ENCODE measurements around the gene HOXA5.

Gene HOXA5

GRCh38 chr7:27116962-27117886 is 26.3 kb downstream of the HOXA5 start:
- Histone ChIP-seq H3K79me2 (ENCODE audit: insufficient read depth, low read depth) (no peaks in the 10 kb centered on the region), H3K27me3 (ENCODE audit: insufficient read depth, low read depth) (no peaks in the 10 kb centered on the region), H3K36me3 (ENCODE audit: insufficient read depth) (no peaks in the 10 kb centered on the region), H3K27ac (no peak overlapping the region), H3K4me1 (ENCODE audit: low read depth, poor library complexity, severe bottlenecking) (no peaks in the 10 kb centered on the region), H4K20me1 (ENCODE audit: insufficient read depth) (no peaks in the 10 kb centered on the region), H3K9ac (no peak overlapping the region), H2AFZ (ENCODE audit: low read depth) (no peak overlapping the region), H3K4me3 (IDR thresholded peaks at IDR 0.05; ENCODE audit: insufficient read depth, low read depth, low read length) (no peak overlapping the region), H3K4me2 (no peak overlapping the region)
- TF ChIP-seq CTCF (conservative IDR thresholded peaks at IDR 0.05; ENCODE audit: low read depth, low read length): no peak

GRCh38 chr7:27116031-27116961 is 27.2 kb downstream of the HOXA5 start:
- H3K27ac ChIP-seq: no peak overlapping the region
- no peaks in the 10 kb centered on the region for H3K36me3 ChIP-seq (ENCODE audit: insufficient read depth)
- no peak overlapping the region for H2AFZ ChIP-seq (ENCODE audit: low read depth)
- H3K4me3 ChIP-seq (IDR thresholded peaks at IDR 0.05; ENCODE audit: insufficient read depth, low read depth, low read length): no peak overlapping the region
- H3K27me3 ChIP-seq (ENCODE audit: insufficient read depth, low read depth): no peaks in the 10 kb centered on the region
- no peak overlapping the region for H3K9ac ChIP-seq
- no peak overlapping the region for H3K4me2 ChIP-seq
- no peaks in the 10 kb centered on the region for H3K79me2 ChIP-seq (ENCODE audit: insufficient read depth, low read depth)
- TF ChIP-seq CTCF (conservative IDR thresholded peaks at IDR 0.05; ENCODE audit: low read depth, low read length): no peak
- no peaks in the 10 kb centered on the region for H4K20me1 ChIP-seq (ENCODE audit: insufficient read depth)
- H3K4me1 ChIP-seq (ENCODE audit: low read depth, poor library complexity, severe bottlenecking): no peaks in the 10 kb centered on the region

GRCh38 chr7:27115221-27116026 is 28.1 kb downstream of the HOXA5 start:
- Histone ChIP-seq H3K9ac (no peak overlapping the region), H3K4me2 (no peak overlapping the region), H3K27ac (no peak overlapping the region), H3K36me3 (ENCODE audit: insufficient read depth) (no peaks in the 10 kb centered on the region), H4K20me1 (ENCODE audit: insufficient read depth) (no peaks in the 10 kb centered on the region), H2AFZ (ENCODE audit: low read depth) (no peak overlapping the region), H3K79me2 (ENCODE audit: insufficient read depth, low read depth) (no peaks in the 10 kb centered on the region), H3K4me3 (IDR thresholded peaks at IDR 0.05; ENCODE audit: insufficient read depth, low read depth, low read length) (no peak overlapping the region), H3K27me3 (ENCODE audit: insufficient read depth, low read depth) (no peaks in the 10 kb centered on the region), H3K4me1 (ENCODE audit: low read depth, poor library complexity, severe bottlenecking) (no peaks in the 10 kb centered on the region)
- no peak for TF ChIP-seq CTCF (conservative IDR thresholded peaks at IDR 0.05; ENCODE audit: low read depth, low read length)

GRCh38 chr7:27114881-27115220 is 28.6 kb downstream of the HOXA5 start:
- Histone ChIP-seq H2AFZ (ENCODE audit: low read depth) (no peak overlapping the region), H3K4me2 (no peak overlapping the region), H4K20me1 (ENCODE audit: insufficient read depth) (no peaks in the 10 kb centered on the region), H3K4me1 (ENCODE audit: low read depth, poor library complexity, severe bottlenecking) (no peaks in the 10 kb centered on the region), H3K27me3 (ENCODE audit: insufficient read depth, low read depth) (no peaks in the 10 kb centered on the region), H3K36me3 (ENCODE audit: insufficient read depth) (no peaks in the 10 kb centered on the region), H3K9ac (no peak overlapping the region), H3K79me2 (ENCODE audit: insufficient read depth, low read depth) (no peaks in the 10 kb centered on the region), H3K4me3 (IDR thresholded peaks at IDR 0.05; ENCODE audit: insufficient read depth, low read depth, low read length) (no peak overlapping the region), H3K27ac (no peak overlapping the region)
- TF ChIP-seq CTCF (conservative IDR thresholded peaks at IDR 0.05; ENCODE audit: low read depth, low read length): no peak

Data from KMS-11 (cell line).